Measurements from ENCODE around the gene MCAM.

MCAM gene

GRCh38 chr11:119263352-119263940 lies 53.5 kb downstream of the MCAM start:
- H3K4me3 ChIP-seq (ENCODE audit: low read depth, low read length), result no peak overlapping the region
- no peak overlapping the region for H3K9ac ChIP-seq (ENCODE audit: low read depth, low read length)
- H3K36me3 ChIP-seq (ENCODE audit: control insufficient read depth, insufficient read depth, low read length), result no peaks in the 10 kb centered on the region
- no peaks in the 10 kb centered on the region for H3K27me3 ChIP-seq (ENCODE audit: control insufficient read depth, insufficient read depth, low read length)
- H3K4me1 ChIP-seq (ENCODE audit: control insufficient read depth, insufficient read depth, low read length), result peaks cover 7% of the 10 kb centered on the region
- no peaks in the 10 kb centered on the region for H3K9me3 ChIP-seq (ENCODE audit: control insufficient read depth, insufficient read depth, low read length)

- Histone ChIP-seq H3K36me3 (ENCODE audit: control insufficient read depth, insufficient read depth, low read length) (no peaks in the 10 kb centered on the region), H3K9me3 (ENCODE audit: control insufficient read depth, insufficient read depth, low read length) (no peaks in the 10 kb centered on the region), H3K4me3 (ENCODE audit: low read depth, low read length) (no peak overlapping the region), H3K27me3 (ENCODE audit: control insufficient read depth, insufficient read depth, low read length) (no peaks in the 10 kb centered on the region), H3K9ac (ENCODE audit: low read depth, low read length) (no peak overlapping the region), H3K4me1 (ENCODE audit: control insufficient read depth, insufficient read depth, low read length) (peaks cover 7% of the 10 kb centered on the region)
Measured at GRCh38 chr11:119262668-119263351, 54.1 kb downstream of the MCAM start.

GRCh38 chr11:119258983-119259382 lies 57.9 kb downstream of the MCAM start:
- Histone ChIP-seq H3K9ac (ENCODE audit: low read depth, low read length) (no peak overlapping the region), H3K27me3 (ENCODE audit: control insufficient read depth, insufficient read depth, low read length) (no peaks in the 10 kb centered on the region), H3K4me1 (ENCODE audit: control insufficient read depth, insufficient read depth, low read length) (peaks cover 10% of the 10 kb centered on the region)

More at GRCh38 chr11:119258983-119259382, 57.9 kb downstream of the MCAM start:
- Histone ChIP-seq H3K36me3 (ENCODE audit: control insufficient read depth, insufficient read depth, low read length) (no peaks in the 10 kb centered on the region), H3K9me3 (ENCODE audit: control insufficient read depth, insufficient read depth, low read length) (no peaks in the 10 kb centered on the region), H3K4me3 (ENCODE audit: low read depth, low read length) (no peak overlapping the region)

All from iPS-15b (cell line).